ENCODE results near the gene CORO6. TPM values are rescaled to one million over a fixed set of nuclear protein-coding genes. Genes with fewer than 3 reads are reported as not detected.
A peak's percentile ranks its signal among the peaks of the same experiment; 100 is the strongest.

Gene CORO6
- total RNA-seq, 1 experiment from 2014 or later: 35.0 TPM

DNA sequence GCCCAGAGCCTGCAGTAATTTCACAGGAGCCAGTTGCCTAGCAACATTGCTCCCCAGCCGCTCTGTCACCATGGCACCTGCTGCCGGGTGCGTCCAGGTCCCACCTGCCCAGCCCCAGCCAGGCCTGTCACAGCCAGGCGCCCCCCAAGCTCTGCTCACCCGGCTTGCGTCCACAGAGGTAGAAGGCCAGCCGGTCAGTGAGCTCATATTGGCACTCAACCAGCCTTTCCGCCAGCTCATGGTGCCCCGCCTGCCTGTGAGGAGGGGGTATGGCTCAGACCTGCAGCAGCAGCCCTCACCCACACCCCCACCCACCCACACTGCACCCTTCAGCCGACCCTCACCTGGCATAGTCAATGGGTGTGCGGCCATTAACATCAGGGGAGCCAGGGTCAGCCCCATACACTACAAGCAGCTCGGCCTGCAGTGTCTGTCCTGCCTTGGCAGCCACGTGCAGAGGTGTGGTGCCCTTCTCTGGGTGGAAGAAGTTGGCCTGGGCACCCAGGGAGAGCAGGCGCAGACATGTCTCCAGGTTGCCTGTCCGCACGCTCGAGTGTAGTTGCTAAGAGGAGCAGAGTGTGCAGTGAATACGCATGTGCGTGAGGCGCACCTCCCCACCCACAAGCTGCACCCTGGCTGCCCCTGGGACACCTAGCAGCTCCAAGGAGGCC, 41.0 kb downstream of the CORO6 start:
- H3K4me3 ChIP-seq: no peak overlapping the region
- H3K4me1 ChIP-seq (replicated peaks; ENCODE audit: insufficient read depth): no peaks in the 10 kb centered on the region
- H4K20me1 ChIP-seq (ENCODE audit: insufficient read depth): peaks cover 9% of the 10 kb centered on the region
- no peak overlapping the region for H3K4me2 ChIP-seq
- ChIA-PET CTCF (interaction anchor here (0.6 to 1.6 kb wide), 4 partner anchors 58 to 601 kb away, joined by 4 to 22 read pairs (median 11); no protein-coding TSS in a partner anchor), POLR2A (ENCODE audit: unreplicated experiment) (interaction anchor here (0.6 kb wide), 2 partner anchors 58 to 211 kb away, joined by 3 read pairs; no protein-coding TSS in a partner anchor)
- TF ChIP-seq EZH2 (IDR thresholded peaks at IDR 0.05; ENCODE audit: low read depth) (no peak), CTCF (conservative IDR thresholded peaks at IDR 0.05) (no peak)
- no peaks in the 10 kb centered on the region for H3K36me3 ChIP-seq (ENCODE audit: low read depth)
- no peaks in the 10 kb centered on the region for H3K27me3 ChIP-seq (ENCODE audit: insufficient read depth, low read depth)
- no peaks in the 10 kb centered on the region for H3K9me3 ChIP-seq (ENCODE audit: insufficient read depth, low read depth)
- intact Hi-C loops (cut with micrococcal nuclease; ENCODE audit: unreplicated experiment): loop anchor here (2.0 kb wide), 1 partner anchor 439 kb away; no protein-coding TSS in a partner anchor
- H3F3A ChIP-seq (ENCODE audit: insufficient read depth, low read depth): no peaks in the 10 kb centered on the region
- H3K27ac ChIP-seq: no peak overlapping the region
- peaks cover 26% of the 10 kb centered on the region for H3K79me2 ChIP-seq (ENCODE audit: low read depth)
- no peak overlapping the region for H2AFZ ChIP-seq
- H3K9me2 ChIP-seq (ENCODE audit: insufficient read depth): no peaks in the 10 kb centered on the region
- DNase-seq: peak in 1 of 2 experiments; percentile 21
- BruUV-seq (replicated peaks): no TSS peak

DNA sequence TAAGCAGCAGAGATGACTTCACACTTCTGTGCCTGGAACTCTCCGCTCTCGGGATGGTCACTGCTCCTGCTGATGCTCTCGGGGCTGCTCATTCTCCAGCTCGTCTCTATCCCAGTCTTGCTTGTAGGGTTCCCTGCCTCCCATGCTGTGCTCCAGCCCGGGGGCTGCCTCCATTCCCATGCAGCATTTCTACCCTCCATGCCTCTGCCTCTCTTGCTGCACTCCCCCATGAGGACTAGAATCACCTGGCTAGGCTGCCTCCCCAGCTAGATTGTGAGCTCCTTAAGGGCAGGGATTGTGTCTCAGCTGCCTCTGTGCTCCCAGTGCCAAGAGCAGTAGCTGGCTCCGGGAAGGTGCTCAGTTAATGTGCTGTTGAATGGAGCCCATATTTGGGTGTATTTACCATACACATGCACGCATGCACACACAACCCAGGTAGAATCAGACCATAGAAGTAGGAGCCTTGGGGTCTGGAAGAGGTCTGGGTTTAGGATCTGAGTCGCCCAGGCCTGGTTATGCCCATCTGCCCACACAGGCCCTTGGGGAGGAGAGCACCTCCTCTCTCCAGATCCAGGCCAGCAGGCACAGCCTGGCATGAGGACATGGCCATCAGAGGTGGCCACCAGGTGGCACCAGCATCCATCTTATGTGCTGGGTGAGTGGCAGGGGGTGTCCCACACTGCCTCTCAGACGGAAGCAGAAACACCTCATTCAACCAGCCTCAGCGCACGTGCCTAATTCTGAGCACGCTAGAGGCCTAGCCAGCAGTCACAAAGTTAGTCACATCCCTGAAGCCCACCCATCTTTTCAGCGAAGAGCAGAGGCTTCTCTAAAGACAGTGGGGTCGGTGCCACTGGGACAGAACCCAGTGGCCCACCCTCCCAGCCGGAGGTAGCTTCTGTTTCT, 42.6 kb downstream of the CORO6 start:
- no peak for TF ChIP-seq EZH2 (IDR thresholded peaks at IDR 0.05; ENCODE audit: low read depth)
- peak; percentile 87 for TF ChIP-seq CTCF (conservative IDR thresholded peaks at IDR 0.05)
- Histone ChIP-seq H4K20me1 (ENCODE audit: insufficient read depth) (peaks cover 3% of the 10 kb centered on the region; the same call in 1 of the 2 replicates), H3K36me3 (ENCODE audit: low read depth) (no peaks in the 10 kb centered on the region), H2AFZ (no peak overlapping the region), H3K4me3 (no peak overlapping the region), H3K79me2 (ENCODE audit: low read depth) (peaks cover 11% of the 10 kb centered on the region), H3K9me3 (ENCODE audit: insufficient read depth, low read depth) (no peaks in the 10 kb centered on the region), H3K4me2 (no peak overlapping the region), H3F3A (ENCODE audit: insufficient read depth, low read depth) (no peaks in the 10 kb centered on the region), H3K9me2 (ENCODE audit: insufficient read depth) (no peaks in the 10 kb centered on the region), H3K27ac (no peak overlapping the region), H3K4me1 (replicated peaks; ENCODE audit: insufficient read depth) (no peaks in the 10 kb centered on the region), H3K27me3 (ENCODE audit: insufficient read depth, low read depth) (no peaks in the 10 kb centered on the region)
- ChIA-PET CTCF (interaction anchor here (0.6 to 1.6 kb wide), 6 partner anchors 20 to 513 kb away, joined by 3 to 22 read pairs (median 7); no protein-coding TSS in a partner anchor), POLR2A (ENCODE audit: unreplicated experiment) (no interaction called here)
- intact Hi-C loops (cut with micrococcal nuclease; ENCODE audit: unreplicated experiment): loop anchor here (1.0 to 2.0 kb wide), 3 partner anchors 351 to 513 kb away; no protein-coding TSS in a partner anchor
- no TSS peak for BruUV-seq (replicated peaks)
- DNase-seq: peak; percentile 69 to 83
